ENCODE measurements around the gene TBX4. TPM values are rescaled to one million over a fixed set of nuclear protein-coding genes. Genes with fewer than 3 reads are reported as not detected.
A peak's percentile ranks its signal among the peaks of the same experiment; 100 is the strongest.

The TBX4 gene
- total and polyA plus RNA-seq, 9 of the 15 experiments (the other 6 are each of a cell fraction or from before 2014, with no cell fraction given) = not detected

DNA sequence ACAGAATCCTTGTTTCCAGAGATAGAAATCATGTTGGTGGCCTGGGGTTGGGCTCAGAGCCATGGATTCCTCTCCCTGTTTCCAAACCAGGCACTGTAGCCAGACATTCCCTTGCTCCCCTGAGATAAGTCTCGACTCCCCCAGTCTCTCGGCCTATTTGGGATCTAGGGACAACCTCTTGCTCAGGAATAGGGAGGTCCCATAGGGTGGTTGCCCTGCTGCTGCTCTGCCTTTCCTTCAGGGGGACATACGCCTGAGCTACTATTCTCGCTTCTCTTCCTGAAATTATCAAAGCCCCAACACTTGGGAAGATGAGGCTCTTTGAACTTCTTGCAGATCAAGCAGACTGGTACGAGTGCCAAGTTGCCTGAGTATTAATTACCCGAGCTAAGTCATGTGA is 58.0 kb downstream of the TBX4 start:
- Histone ChIP-seq H2AFZ (ENCODE audit: low read depth, low read length) (no peak overlapping the region), H3K9ac (ENCODE audit: insufficient read depth in 1 of 2, low read depth in 2 of 2, low read length in 2 of 2) (no peak overlapping the region), H3K9me1 (ENCODE audit: control insufficient read depth, insufficient read depth, low read length) (no peaks in the 10 kb centered on the region), H3K4me1 (replicated peaks in 1 of 2; ENCODE audit: control insufficient read depth in 2 of 2, insufficient read depth in 2 of 2, low read length in 2 of 2) (no peaks in the 10 kb centered on the region), H3K36me3 (ENCODE audit: control insufficient read depth, insufficient read depth, low read length) (no peaks in the 10 kb centered on the region), H3K27ac (ENCODE audit: extremely low read depth, low read depth, low read length) (no peak overlapping the region), H3K9me3 (replicated peaks; ENCODE audit: control insufficient read depth, insufficient read depth, low read depth, low read length) (no peaks in the 10 kb centered on the region), H3K4me2 (ENCODE audit: insufficient read depth, low read length) (no peak overlapping the region), H3K79me2 (ENCODE audit: control insufficient read depth, insufficient read depth, low read length) (no peaks in the 10 kb centered on the region), H4K20me1 (replicated peaks; ENCODE audit: control insufficient read depth, insufficient read depth, low read length) (no peaks in the 10 kb centered on the region), H3K4me3 (no peak overlapping the region), H3K27me3 (ENCODE audit: control insufficient read depth in 2 of 2, insufficient read depth in 2 of 2, low read length in 2 of 2) (peaks cover 11 to 17% of the 10 kb centered on the region in 2 experiments; a peak in 4 of 5 replicates)
- CTCF ChIA-PET (ENCODE audit: low intra/inter-chr PET ratio) = no interaction called here
- FAIRE-seq = no peak
- in situ Hi-C loops (cut with MboI) (no loop called here), intact Hi-C loops (cut with micrococcal nuclease) (no loop called here)
- POLR2A ChIA-PET = interaction anchor here (0.8 to 1.0 kb wide), 2 partner anchors 10 to 14 kb away, joined by 3 to 6 read pairs; no protein-coding TSS in a partner anchor
- TF ChIP-seq RBM39 (optimal IDR thresholded peaks at IDR 0.05; ENCODE audit: low read depth, low read length) = no peak
- TF ChIP-seq SMARCA5 (IDR thresholded peaks at IDR 0.05) = no peak
- TF ChIP-seq ZNF583 (CRISPR knock-in tag; IDR thresholded peaks at IDR 0.05) = no peak
- TF ChIP-seq, protein P1, sequence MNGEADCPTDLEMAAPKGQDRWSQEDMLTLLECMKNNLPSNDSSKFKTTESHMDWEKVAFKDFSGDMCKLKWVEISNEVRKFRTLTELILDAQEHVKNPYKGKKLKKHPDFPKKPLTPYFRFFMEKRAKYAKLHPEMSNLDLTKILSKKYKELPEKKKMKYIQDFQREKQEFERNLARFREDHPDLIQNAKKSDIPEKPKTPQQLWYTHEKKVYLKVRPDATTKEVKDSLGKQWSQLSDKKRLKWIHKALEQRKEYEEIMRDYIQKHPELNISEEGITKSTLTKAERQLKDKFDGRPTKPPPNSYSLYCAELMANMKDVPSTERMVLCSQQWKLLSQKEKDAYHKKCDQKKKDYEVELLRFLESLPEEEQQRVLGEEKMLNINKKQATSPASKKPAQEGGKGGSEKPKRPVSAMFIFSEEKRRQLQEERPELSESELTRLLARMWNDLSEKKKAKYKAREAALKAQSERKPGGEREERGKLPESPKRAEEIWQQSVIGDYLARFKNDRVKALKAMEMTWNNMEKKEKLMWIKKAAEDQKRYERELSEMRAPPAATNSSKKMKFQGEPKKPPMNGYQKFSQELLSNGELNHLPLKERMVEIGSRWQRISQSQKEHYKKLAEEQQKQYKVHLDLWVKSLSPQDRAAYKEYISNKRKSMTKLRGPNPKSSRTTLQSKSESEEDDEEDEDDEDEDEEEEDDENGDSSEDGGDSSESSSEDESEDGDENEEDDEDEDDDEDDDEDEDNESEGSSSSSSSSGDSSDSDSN (IDR thresholded peaks at IDR 0.05; ENCODE audit: borderline replicate concordance in 1 of 2, low read depth in 2 of 2, low read length in 2 of 2) = no peak
- TF ChIP-seq, protein P2, sequence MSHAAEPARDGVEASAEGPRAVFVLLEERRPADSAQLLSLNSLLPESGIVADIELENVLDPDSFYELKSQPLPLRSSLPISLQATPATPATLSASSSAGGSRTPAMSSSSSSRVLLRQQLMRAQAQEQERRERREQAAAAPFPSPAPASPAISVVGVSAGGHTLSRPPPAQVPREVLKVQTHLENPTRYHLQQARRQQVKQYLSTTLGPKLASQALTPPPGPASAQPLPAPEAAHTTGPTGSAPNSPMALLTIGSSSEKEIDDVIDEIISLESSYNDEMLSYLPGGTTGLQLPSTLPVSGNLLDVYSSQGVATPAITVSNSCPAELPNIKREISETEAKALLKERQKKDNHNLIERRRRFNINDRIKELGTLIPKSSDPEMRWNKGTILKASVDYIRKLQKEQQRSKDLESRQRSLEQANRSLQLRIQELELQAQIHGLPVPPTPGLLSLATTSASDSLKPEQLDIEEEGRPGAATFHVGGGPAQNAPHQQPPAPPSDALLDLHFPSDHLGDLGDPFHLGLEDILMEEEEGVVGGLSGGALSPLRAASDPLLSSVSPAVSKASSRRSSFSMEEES (CRISPR knock-in tag; IDR thresholded peaks at IDR 0.05) = peak; percentile 8; the same call in 1 of the 2 replicates
- TF ChIP-seq, protein P3, sequence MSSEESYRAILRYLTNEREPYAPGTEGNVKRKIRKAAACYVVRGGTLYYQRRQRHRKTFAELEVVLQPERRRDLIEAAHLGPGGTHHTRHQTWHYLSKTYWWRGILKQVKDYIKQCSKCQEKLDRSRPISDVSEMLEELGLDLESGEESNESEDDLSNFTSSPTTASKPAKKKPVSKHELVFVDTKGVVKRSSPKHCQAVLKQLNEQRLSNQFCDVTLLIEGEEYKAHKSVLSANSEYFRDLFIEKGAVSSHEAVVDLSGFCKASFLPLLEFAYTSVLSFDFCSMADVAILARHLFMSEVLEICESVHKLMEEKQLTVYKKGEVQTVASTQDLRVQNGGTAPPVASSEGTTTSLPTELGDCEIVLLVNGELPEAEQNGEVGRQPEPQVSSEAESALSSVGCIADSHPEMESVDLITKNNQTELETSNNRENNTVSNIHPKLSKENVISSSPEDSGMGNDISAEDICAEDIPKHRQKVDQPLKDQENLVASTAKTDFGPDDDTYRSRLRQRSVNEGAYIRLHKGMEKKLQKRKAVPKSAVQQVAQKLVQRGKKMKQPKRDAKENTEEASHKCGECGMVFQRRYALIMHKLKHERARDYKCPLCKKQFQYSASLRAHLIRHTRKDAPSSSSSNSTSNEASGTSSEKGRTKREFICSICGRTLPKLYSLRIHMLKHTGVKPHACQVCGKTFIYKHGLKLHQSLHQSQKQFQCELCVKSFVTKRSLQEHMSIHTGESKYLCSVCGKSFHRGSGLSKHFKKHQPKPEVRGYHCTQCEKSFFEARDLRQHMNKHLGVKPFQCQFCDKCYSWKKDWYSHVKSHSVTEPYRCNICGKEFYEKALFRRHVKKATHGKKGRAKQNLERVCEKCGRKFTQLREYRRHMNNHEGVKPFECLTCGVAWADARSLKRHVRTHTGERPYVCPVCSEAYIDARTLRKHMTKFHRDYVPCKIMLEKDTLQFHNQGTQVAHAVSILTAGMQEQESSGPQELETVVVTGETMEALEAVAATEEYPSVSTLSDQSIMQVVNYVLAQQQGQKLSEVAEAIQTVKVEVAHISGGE (CRISPR knock-in tag; IDR thresholded peaks at IDR 0.05) = peak in 1 of 3 experiments; percentile 80; a peak in 2 of 6 replicates
- no peak for TF ChIP-seq ARID1B (IDR thresholded peaks at IDR 0.05)
- no peak for TF ChIP-seq GTF2E2 (tag; IDR thresholded peaks at IDR 0.05)
- BruUV-seq (replicated peaks) = no TSS peak
- 3% methylated on average over 6 of the region's 6 CpGs for WGBS (ENCODE audit: insufficient coverage, low coverage, missing lambda C conversion rate)
- no peak for ATAC-seq
- DNase-seq (ENCODE audit: extremely low read depth in 1 of 4, low spot score in 3 of 4) = no peak

Data from K562 (cell line).